ENCODE data around the gene WIPF2. TPM values are rescaled to one million over a fixed set of nuclear protein-coding genes. Genes with fewer than 3 reads are reported as not detected.

Gene WIPF2
- total RNA-seq, 1 donor from 2014 or later = 25.4 TPM

GRCh38 chr17:40319651-40320540 lies 100.8 kb downstream of the WIPF2 start:
- H3K27ac Mint-ChIP-seq (ENCODE audit: unreplicated experiment) = no peak overlapping the region
- H3K9me3 Mint-ChIP-seq (ENCODE audit: unreplicated experiment) = peaks cover 2% of the 10 kb centered on the region
- peaks cover 13% of the 10 kb centered on the region for H3K27me3 Mint-ChIP-seq (ENCODE audit: unreplicated experiment)
- no peak for TF ChIP-seq CTCF (IDR thresholded peaks at IDR 0.05; ENCODE audit: partially characterized antibody, unreplicated experiment)
- peak overlapping the region; percentile 94 for H3K4me3 Mint-ChIP-seq (ENCODE audit: unreplicated experiment)
- peak; percentile 13 for DNase-seq
- H3K36me3 Mint-ChIP-seq (ENCODE audit: unreplicated experiment) = no peaks in the 10 kb centered on the region
- peaks cover 38% of the 10 kb centered on the region for H3K4me1 Mint-ChIP-seq (ENCODE audit: low read depth, unreplicated experiment)

GRCh38 chr17:40320756-40321523 lies 101.8 kb downstream of the WIPF2 start:
- H3K4me1 Mint-ChIP-seq (ENCODE audit: low read depth, unreplicated experiment) = peaks cover 35% of the 10 kb centered on the region
- H3K27me3 Mint-ChIP-seq (ENCODE audit: unreplicated experiment) = peaks cover 13% of the 10 kb centered on the region
- TF ChIP-seq CTCF (IDR thresholded peaks at IDR 0.05; ENCODE audit: partially characterized antibody, unreplicated experiment) = no peak
- no peak overlapping the region for H3K4me3 Mint-ChIP-seq (ENCODE audit: unreplicated experiment)
- H3K36me3 Mint-ChIP-seq (ENCODE audit: unreplicated experiment) = no peaks in the 10 kb centered on the region
- no peak overlapping the region for H3K27ac Mint-ChIP-seq (ENCODE audit: unreplicated experiment)
- no peak for DNase-seq
- peaks cover 2% of the 10 kb centered on the region for H3K9me3 Mint-ChIP-seq (ENCODE audit: unreplicated experiment)

- no peak overlapping the region for H3K27ac Mint-ChIP-seq (ENCODE audit: unreplicated experiment)
- peaks cover 13% of the 10 kb centered on the region for H3K27me3 Mint-ChIP-seq (ENCODE audit: unreplicated experiment)
- peaks cover 2% of the 10 kb centered on the region for H3K9me3 Mint-ChIP-seq (ENCODE audit: unreplicated experiment)
- H3K4me3 Mint-ChIP-seq (ENCODE audit: unreplicated experiment) = no peak overlapping the region
- H3K36me3 Mint-ChIP-seq (ENCODE audit: unreplicated experiment) = no peaks in the 10 kb centered on the region
- H3K4me1 Mint-ChIP-seq (ENCODE audit: low read depth, unreplicated experiment) = peaks cover 35% of the 10 kb centered on the region
- no peak for TF ChIP-seq CTCF (IDR thresholded peaks at IDR 0.05; ENCODE audit: partially characterized antibody, unreplicated experiment)
- DNase-seq = no peak
Observed at GRCh38 chr17:40321524-40321929, 102.4 kb downstream of the WIPF2 start.

- DNase-seq = no peak
- Mint-ChIP-seq H3K4me1 (ENCODE audit: low read depth, unreplicated experiment) (peaks cover 39% of the 10 kb centered on the region), H3K36me3 (ENCODE audit: unreplicated experiment) (no peaks in the 10 kb centered on the region), H3K9me3 (ENCODE audit: unreplicated experiment) (peaks cover 2% of the 10 kb centered on the region), H3K4me3 (ENCODE audit: unreplicated experiment) (no peak overlapping the region), H3K27me3 (ENCODE audit: unreplicated experiment) (peaks cover 13% of the 10 kb centered on the region), H3K27ac (ENCODE audit: unreplicated experiment) (no peak overlapping the region)
- no peak for TF ChIP-seq CTCF (IDR thresholded peaks at IDR 0.05; ENCODE audit: partially characterized antibody, unreplicated experiment)
Observed at GRCh38 chr17:40321961-40322357, 102.9 kb downstream of the WIPF2 start.
